ENCODE results near the gene TRPC4AP.

TRPC4AP gene

GRCh38 chr20:34982270-34983088 is 110.1 kb downstream of the TRPC4AP start:
- no peak for DNase-seq
- in situ Hi-C loops (cut with MboI; ENCODE audit: low pct_unique_long_range_greater_than_20kb, low sequenced_read_pairs) = no loop called here

GRCh38 chr20:34980543-34981233 is 111.9 kb downstream of the TRPC4AP start:
- DNase-seq = no peak
- in situ Hi-C loops (cut with MboI; ENCODE audit: low pct_unique_long_range_greater_than_20kb, low sequenced_read_pairs) = no loop called here

GRCh38 chr20:34979366-34980153 is 113.0 kb downstream of the TRPC4AP start:
- in situ Hi-C loops (cut with MboI; ENCODE audit: low pct_unique_long_range_greater_than_20kb, low sequenced_read_pairs) = no loop called here
- DNase-seq = no peak

GRCh38 chr20:34978092-34978744 is 114.4 kb downstream of the TRPC4AP start:
- in situ Hi-C loops (cut with MboI; ENCODE audit: low pct_unique_long_range_greater_than_20kb, low sequenced_read_pairs) = no loop called here
- DNase-seq = no peak

GRCh38 chr20:34977365-34978091 is 115.1 kb downstream of the TRPC4AP start:
- no peak for DNase-seq
- in situ Hi-C loops (cut with MboI; ENCODE audit: low pct_unique_long_range_greater_than_20kb, low sequenced_read_pairs) = no loop called here

- DNase-seq = no peak
- in situ Hi-C loops (cut with MboI; ENCODE audit: low pct_unique_long_range_greater_than_20kb, low sequenced_read_pairs) = no loop called here
These were observed 116.3 kb downstream of the TRPC4AP start for GRCh38 chr20:34976286-34976685.

- DNase-seq = no peak
- in situ Hi-C loops (cut with MboI; ENCODE audit: low pct_unique_long_range_greater_than_20kb, low sequenced_read_pairs) = no loop called here
These were observed 118.4 kb downstream of the TRPC4AP start for GRCh38 chr20:34974246-34974645.

GRCh38 chr20:34971561-34972235 is 120.9 kb downstream of the TRPC4AP start:
- DNase-seq = no peak
- in situ Hi-C loops (cut with MboI; ENCODE audit: low pct_unique_long_range_greater_than_20kb, low sequenced_read_pairs) = no loop called here

- in situ Hi-C loops (cut with MboI; ENCODE audit: low pct_unique_long_range_greater_than_20kb, low sequenced_read_pairs) = no loop called here
- no peak for DNase-seq
These were observed 121.6 kb downstream of the TRPC4AP start for GRCh38 chr20:34970846-34971560.

GRCh38 chr20:34970193-34970840 is 122.3 kb downstream of the TRPC4AP start:
- DNase-seq = no peak
- in situ Hi-C loops (cut with MboI; ENCODE audit: low pct_unique_long_range_greater_than_20kb, low sequenced_read_pairs) = no loop called here

GRCh38 chr20:34968042-34968775 is 124.4 kb downstream of the TRPC4AP start:
- in situ Hi-C loops (cut with MboI; ENCODE audit: low pct_unique_long_range_greater_than_20kb, low sequenced_read_pairs) = no loop called here

GRCh38 chr20:34967421-34967820 is 125.2 kb downstream of the TRPC4AP start:
- in situ Hi-C loops (cut with MboI; ENCODE audit: low pct_unique_long_range_greater_than_20kb, low sequenced_read_pairs) = no loop called here
- no peak for DNase-seq

More at GRCh38 chr20:34968042-34968775, 124.4 kb downstream of the TRPC4AP start:
- DNase-seq = no peak

GRCh38 chr20:34965051-34965450 is 127.6 kb downstream of the TRPC4AP start:
- in situ Hi-C loops (cut with MboI; ENCODE audit: low pct_unique_long_range_greater_than_20kb, low sequenced_read_pairs) = no loop called here
- no peak for DNase-seq

- in situ Hi-C loops (cut with MboI; ENCODE audit: low pct_unique_long_range_greater_than_20kb, low sequenced_read_pairs) = no loop called here
- no peak for DNase-seq
These were observed 128.1 kb downstream of the TRPC4AP start for GRCh38 chr20:34964486-34964885.

GRCh38 chr20:34956751-34957472 is 135.7 kb downstream of the TRPC4AP start:
- in situ Hi-C loops (cut with MboI; ENCODE audit: low pct_unique_long_range_greater_than_20kb, low sequenced_read_pairs) = no loop called here
- DNase-seq = no peak

- in situ Hi-C loops (cut with MboI; ENCODE audit: low pct_unique_long_range_greater_than_20kb, low sequenced_read_pairs) = no loop called here
- no peak for DNase-seq
These were observed 136.6 kb downstream of the TRPC4AP start for GRCh38 chr20:34956041-34956458.

Measured in KBM-7 (cell line).